ENCODE results near the gene OST4. TPM values are rescaled to one million over a fixed set of nuclear protein-coding genes. Genes with fewer than 3 reads are reported as not detected.
A peak's percentile ranks its signal among the peaks of the same experiment; 100 is the strongest.

OST4 gene
- total RNA-seq, 1 experiment from 2014 or later: 258 TPM

GRCh38 chr2:27086090-27086723 lies 14.8 kb upstream of the OST4 start:
- POLR2A ChIA-PET (ENCODE audit: unreplicated experiment): interaction anchor here (0.6 to 0.7 kb wide), 2 partner anchors 124 to 217 kb away, joined by 3 to 8 read pairs; no protein-coding TSS in a partner anchor

GRCh38 chr2:27085673-27086089 lies 14.2 kb upstream of the OST4 start:
- ATAC-seq (peak; percentile 60), DNase-seq (peak; percentile 69)
- intact Hi-C loops (cut with micrococcal nuclease): loop anchor here (1.0 kb wide), 2 partner anchors 53 to 124 kb away; partner anchors contain the start of gene TMEM214
- H3K4me3 ChIP-seq (ENCODE audit: low read length): peak overlapping the region; percentile 86
- no peaks in the 10 kb centered on the region for H3K79me2 ChIP-seq (ENCODE audit: low read length)
- H3K4me1 ChIP-seq (ENCODE audit: insufficient read depth, low read length): peaks cover 19% of the 10 kb centered on the region; the same call in 1 of the 2 replicates
- no peaks in the 10 kb centered on the region for H3K27me3 ChIP-seq (ENCODE audit: low read length)
- peak overlapping the region; percentile 98 for H3K4me2 ChIP-seq (ENCODE audit: low read length)
- H3K9me3 ChIP-seq (ENCODE audit: low read length): no peaks in the 10 kb centered on the region
- no peaks in the 10 kb centered on the region for H3K9me2 ChIP-seq (replicated peaks; ENCODE audit: low read length)
- H4K20me1 ChIP-seq (ENCODE audit: low read length): no peaks in the 10 kb centered on the region
- ChIA-PET CTCF (interaction anchor here (0.6 kb wide), 1 partner anchor 106 kb away, joined by 3 read pairs; no protein-coding TSS in a partner anchor), POLR2A (ENCODE audit: unreplicated experiment) (interaction anchor here (0.6 kb wide), 1 partner anchor 178 kb away, joined by 5 read pairs; no protein-coding TSS in a partner anchor)
- H3K9ac ChIP-seq (ENCODE audit: low read length): peak overlapping the region; percentile 80
- TF ChIP-seq EZH2 (IDR thresholded peaks at IDR 0.05; ENCODE audit: low read length, unreplicated experiment) (no peak), CTCF (conservative IDR thresholded peaks at IDR 0.05; ENCODE audit: low read depth, low read length) (peak; percentile 66), EZH2phosphoT487 (IDR thresholded peaks at IDR 0.05; ENCODE audit: borderline replicate concordance, low read length) (no peak)
- no TSS peak for BruUV-seq (replicated peaks)
- no peak overlapping the region; the same call in 1 of the 2 replicates for H3K27ac ChIP-seq (ENCODE audit: low read length)
- peak overlapping the region; percentile 97 for H2AFZ ChIP-seq (ENCODE audit: low read length)
- no peaks in the 10 kb centered on the region for H3K36me3 ChIP-seq (ENCODE audit: low read depth, low read length)
- H3F3A ChIP-seq (ENCODE audit: low read length, unreplicated experiment): no peaks in the 10 kb centered on the region

More at GRCh38 chr2:27086090-27086723, 14.8 kb upstream of the OST4 start:
- Histone ChIP-seq H2AFZ (ENCODE audit: low read length) (peak overlapping the region; percentile 97), H3K36me3 (ENCODE audit: low read depth, low read length) (no peaks in the 10 kb centered on the region), H3K9me2 (replicated peaks; ENCODE audit: low read length) (no peaks in the 10 kb centered on the region), H3K27ac (ENCODE audit: low read length) (no peak overlapping the region), H3K4me1 (ENCODE audit: insufficient read depth, low read length) (peaks cover 19% of the 10 kb centered on the region; the same call in 1 of the 2 replicates), H3K4me2 (ENCODE audit: low read length) (peak overlapping the region; percentile 98), H3K9me3 (ENCODE audit: low read length) (no peaks in the 10 kb centered on the region), H3K4me3 (ENCODE audit: low read length) (peak overlapping the region; percentile 86), H3K9ac (ENCODE audit: low read length) (peak overlapping the region; percentile 80), H4K20me1 (ENCODE audit: low read length) (no peaks in the 10 kb centered on the region), H3K79me2 (ENCODE audit: low read length) (no peaks in the 10 kb centered on the region), H3F3A (ENCODE audit: low read length, unreplicated experiment) (no peaks in the 10 kb centered on the region), H3K27me3 (ENCODE audit: low read length) (no peaks in the 10 kb centered on the region)
- TF ChIP-seq CTCF (conservative IDR thresholded peaks at IDR 0.05; ENCODE audit: low read depth, low read length) (peak; percentile 66), EZH2phosphoT487 (IDR thresholded peaks at IDR 0.05; ENCODE audit: borderline replicate concordance, low read length) (no peak)
- intact Hi-C loops (cut with micrococcal nuclease): loop anchor here (1.0 kb wide), 1 partner anchor 54 kb away; the partner anchor contains the start of gene TMEM214
- BruUV-seq (replicated peaks): no TSS peak
- CTCF ChIA-PET: interaction anchor here (0.6 to 1.3 kb wide), 1 partner anchor 105 kb away, joined by 3 to 6 read pairs; no protein-coding TSS in a partner anchor
- ATAC-seq: peak; percentile 84
- DNase-seq: peak; percentile 96

Measured in PC-3 (cell line).